Measurements from ENCODE around the gene STH. TPM values are rescaled to one million over a fixed set of nuclear protein-coding genes. Genes with fewer than 3 reads are reported as not detected.

STH gene
- total and polyA plus RNA-seq, 10 of the 15 experiments (the other 5 are each of a cell fraction or from before 2014, with no cell fraction given), result not detected

- TF ChIP-seq BHLHE40 (IDR thresholded peaks at IDR 0.05; ENCODE audit: borderline replicate concordance in 1 of 2, low read depth in 2 of 2, low read length in 1 of 2), result no peak
- TF ChIP-seq, protein P1, sequence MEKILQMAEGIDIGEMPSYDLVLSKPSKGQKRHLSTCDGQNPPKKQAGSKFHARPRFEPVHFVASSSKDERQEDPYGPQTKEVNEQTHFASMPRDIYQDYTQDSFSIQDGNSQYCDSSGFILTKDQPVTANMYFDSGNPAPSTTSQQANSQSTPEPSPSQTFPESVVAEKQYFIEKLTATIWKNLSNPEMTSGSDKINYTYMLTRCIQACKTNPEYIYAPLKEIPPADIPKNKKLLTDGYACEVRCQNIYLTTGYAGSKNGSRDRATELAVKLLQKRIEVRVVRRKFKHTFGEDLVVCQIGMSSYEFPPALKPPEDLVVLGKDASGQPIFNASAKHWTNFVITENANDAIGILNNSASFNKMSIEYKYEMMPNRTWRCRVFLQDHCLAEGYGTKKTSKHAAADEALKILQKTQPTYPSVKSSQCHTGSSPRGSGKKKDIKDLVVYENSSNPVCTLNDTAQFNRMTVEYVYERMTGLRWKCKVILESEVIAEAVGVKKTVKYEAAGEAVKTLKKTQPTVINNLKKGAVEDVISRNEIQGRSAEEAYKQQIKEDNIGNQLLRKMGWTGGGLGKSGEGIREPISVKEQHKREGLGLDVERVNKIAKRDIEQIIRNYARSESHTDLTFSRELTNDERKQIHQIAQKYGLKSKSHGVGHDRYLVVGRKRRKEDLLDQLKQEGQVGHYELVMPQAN (conservative IDR thresholded peaks at IDR 0.05), result no peak
- TF ChIP-seq MYC (IDR thresholded peaks at IDR 0.05; ENCODE audit: insufficient read depth, insufficient read length, insufficient replicate concordance, low read length, severe bottlenecking), result no peak
- no peak for TF ChIP-seq ETV6 (conservative IDR thresholded peaks at IDR 0.05 in 1 of 2, IDR thresholded peaks at IDR 0.05 in 1 of 2; ENCODE audit: borderline replicate concordance in 1 of 2, low read depth in 1 of 2)
- TF ChIP-seq PRDM15 (CRISPR knock-in tag; IDR thresholded peaks at IDR 0.05), result no peak
- TF ChIP-seq POU2F2 (IDR thresholded peaks at IDR 0.05; ENCODE audit: borderline replicate concordance, low read depth, low read length), result no peak
- TF ChIP-seq JUND (IDR thresholded peaks at IDR 0.05; ENCODE audit: low read depth, low read length), result no peak
These were observed 14.1 kb downstream of the STH start (continued) for GRCh38 chr17:46013127-46013501.

Measured in GM12878 (cell line).